ENCODE data around the gene GRWD1. TPM values are rescaled to one million over a fixed set of nuclear protein-coding genes. Genes with fewer than 3 reads are reported as not detected.

GRWD1 gene
- total RNA-seq: 10 to 100 TPM; 12.5 to 25.5 (median 17.6) TPM
- 10 to 100 TPM in 1 of 3 donors, 1 to 10 TPM in 2; 7.8 to 21.5 (median 9.9) TPM for polyA plus RNA-seq

GRCh38 chr19:48445606-48446481 lies at the start of gene GRWD1:
TSS of gene GRWD1 (plus strand) at chr19:48445983. CDS start at chr19:48446006, 23 bp downstream.
- Histone ChIP-seq H3K27ac (peak within 1 kb of the TSS; percentile 81 to 86 (median 85)), H3K27me3 (peaks cover 21 to 36% (median 27%) of the 10 kb centered on the region in 3 donors), H3K9me3 (no peaks in the 10 kb centered on the region), H3K36me3 (peaks cover 10 to 39% (median 17%) of the 10 kb centered on the region in 4 donors), H3K4me1 (peaks cover 0 to 34% (median 30%) of the 10 kb centered on the region in 4 donors), H3K4me3 (peak within 1 kb of the TSS; percentile 59 to 98 (median 82))
- intact Hi-C loops (cut with DNase I): loop anchor here (2.0 kb wide), 1 partner anchor 23 kb away; the partner anchor contains the start of gene CYTH2
- TF ChIP-seq POLR2A (IDR thresholded peaks at IDR 0.05): no peak
- peak in 1 of 4 donors; percentile 4 for TF ChIP-seq EP300 (IDR thresholded peaks at IDR 0.05)
- peak; percentile 49 to 84 (median 72) for TF ChIP-seq POLR2AphosphoS5 (IDR thresholded peaks at IDR 0.05)
- peak; percentile 97 for DNase-seq
- WGBS, 2 donors: 0% methylated on average over 61 of the region's 61 CpGs

- no peaks in the 10 kb centered on the region for H3K36me3 ChIP-seq
- peaks cover 45 to 73% (median 67%) of the 10 kb centered on the region in 3 donors for H3K27me3 ChIP-seq
- TF ChIP-seq POLR2AphosphoS5 (IDR thresholded peaks at IDR 0.05): no peak
- no peak for TF ChIP-seq POLR2A (IDR thresholded peaks at IDR 0.05)
- no peak for TF ChIP-seq EP300 (IDR thresholded peaks at IDR 0.05)
- TF ChIP-seq CTCF (IDR thresholded peaks at IDR 0.05): no peak
- no peak overlapping the region for H3K4me3 ChIP-seq
- no peak for DNase-seq
- intact Hi-C loops (cut with DNase I): no loop called here
- 33 to 50% methylated on average over 24 of the region's 24 CpGs for WGBS, 2 donors
- H3K9me3 ChIP-seq: no peaks in the 10 kb centered on the region
- peaks cover 0 to 33% (median 26%) of the 10 kb centered on the region in 4 donors for H3K4me1 ChIP-seq
- H3K27ac ChIP-seq: no peak overlapping the region
Measured at GRCh38 chr19:48396016-48396823, 49.6 kb upstream of the GRWD1 start.

- Histone ChIP-seq H3K36me3 (no peaks in the 10 kb centered on the region), H3K27ac (no peak overlapping the region), H3K4me3 (no peak overlapping the region), H3K27me3 (peaks cover 45 to 73% (median 67%) of the 10 kb centered on the region in 3 donors), H3K4me1 (peaks cover 0 to 31% (median 26%) of the 10 kb centered on the region in 4 donors), H3K9me3 (no peaks in the 10 kb centered on the region)
- WGBS, 2 donors: 42 to 53% methylated on average over 2 of the region's 2 CpGs
- TF ChIP-seq POLR2AphosphoS5 (IDR thresholded peaks at IDR 0.05): no peak
- no peak for TF ChIP-seq CTCF (IDR thresholded peaks at IDR 0.05)
- TF ChIP-seq EP300 (IDR thresholded peaks at IDR 0.05): no peak
- no peak for TF ChIP-seq POLR2A (IDR thresholded peaks at IDR 0.05)
- no peak for DNase-seq
- intact Hi-C loops (cut with DNase I): no loop called here
Measured at GRCh38 chr19:48396824-48397176, 49.0 kb upstream of the GRWD1 start.

GRCh38 chr19:48397263-48398101 lies 48.3 kb upstream of the GRWD1 start:
- TF ChIP-seq EP300 (IDR thresholded peaks at IDR 0.05): no peak
- no peak for TF ChIP-seq POLR2A (IDR thresholded peaks at IDR 0.05)
- TF ChIP-seq CTCF (IDR thresholded peaks at IDR 0.05): no peak
- no peak for TF ChIP-seq POLR2AphosphoS5 (IDR thresholded peaks at IDR 0.05)
- no peak for DNase-seq
- H3K27me3 ChIP-seq: peaks cover 45 to 67% (median 61%) of the 10 kb centered on the region in 3 donors
- peaks cover 0 to 31% (median 26%) of the 10 kb centered on the region in 4 donors for H3K4me1 ChIP-seq
- intact Hi-C loops (cut with DNase I): no loop called here
- no peak overlapping the region for H3K27ac ChIP-seq
- WGBS, 2 donors: 47% methylated on average over 22 of the region's 22 CpGs
- H3K36me3 ChIP-seq: no peaks in the 10 kb centered on the region
- H3K4me3 ChIP-seq: peak overlapping the region in 2 of 4 donors; percentile 36 to 46
- no peaks in the 10 kb centered on the region for H3K9me3 ChIP-seq
